Endothelial cell (in vitro differentiated cells): ENCODE results near the gene KRTAP6-3. TPM values are rescaled to one million over a fixed set of nuclear protein-coding genes. Genes with fewer than 3 reads are reported as not detected.

Experiments
- DNase-seq: peaks from one replicate; pipeline ENCODE4 v3.0.0; 2021; ENCODE audit warnings: low spot score
- H3K27ac Mint-ChIP-seq: one replicate; pipeline ENCODE4 v1.8.0; 2021; ENCODE audit warnings: mixed read lengths, inconsistent platforms; ENCODE audit not compliant: unreplicated experiment
- H3K27me3 Mint-ChIP-seq: one replicate; pipeline ENCODE4 v1.8.0; 2021; ENCODE audit warnings: mild to moderate bottlenecking, moderate library complexity, mixed read lengths, inconsistent platforms; ENCODE audit not compliant: unreplicated experiment
- H3K36me3 Mint-ChIP-seq: one replicate; pipeline ENCODE4 v1.8.0; 2021; ENCODE audit warnings: mild to moderate bottlenecking, low read depth, mixed read lengths, inconsistent platforms; ENCODE audit not compliant: unreplicated experiment
- H3K4me1 Mint-ChIP-seq: one replicate; pipeline ENCODE4 v1.8.0; 2021; ENCODE audit warnings: mild to moderate bottlenecking, mixed read lengths, inconsistent platforms; ENCODE audit not compliant: unreplicated experiment
- H3K4me3 Mint-ChIP-seq: one replicate; pipeline ENCODE4 v1.8.0; 2021; ENCODE audit warnings: mild to moderate bottlenecking, mixed read lengths, inconsistent platforms; ENCODE audit not compliant: unreplicated experiment
- H3K9me3 Mint-ChIP-seq: one replicate; pipeline ENCODE4 v1.8.0; 2021; ENCODE audit warnings: mixed read lengths, inconsistent platforms; ENCODE audit not compliant: unreplicated experiment
- total RNA-seq: library from RNA; stranded (reverse); fragmentation: NEBNext Ultra II Directional; extraction: Animal tissue kit (Norgen Biotek cat#: 25700); gene quantifications from one replicate; pipeline ENCODE4 v1.2.1, GENCODE V29; 2021; ENCODE audit not compliant: unreplicated experiment
- TF ChIP-seq, protein P1 (sequence below): fragments of 200-600 bp; sonication (generic); IDR thresholded peaks from one replicate; pipeline ENCODE4 v1.5.0; 2021; ENCODE audit warnings: antibody characterized with exemption; ENCODE audit not compliant: unreplicated experiment

KRTAP6-3 gene
- total RNA-seq, 1 donor from 2014 or later, result not detected

DNA sequence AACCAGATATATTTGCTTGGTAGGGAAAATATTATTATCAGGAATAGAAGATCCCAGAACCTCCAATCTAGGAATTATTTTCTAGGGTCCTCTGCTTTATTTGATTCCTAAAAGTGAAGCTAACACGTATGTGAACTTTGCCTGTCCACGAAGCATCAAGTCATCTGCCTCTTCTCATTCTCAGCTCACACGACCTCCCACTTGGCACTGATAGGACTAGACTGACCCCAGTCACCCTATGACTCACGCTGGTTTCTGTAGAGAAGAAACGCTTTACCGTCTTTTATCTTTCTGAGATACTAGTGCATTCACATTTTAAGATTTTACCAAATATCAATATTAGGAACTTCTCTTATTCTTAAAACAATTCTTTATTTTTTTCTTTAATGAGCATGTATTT is 29.2 kb upstream of the KRTAP6-3 start:
- Mint-ChIP-seq H3K4me3 (no peak overlapping the region), H3K27me3 (peaks cover 2% of the 10 kb centered on the region), H3K4me1 (peaks cover 7% of the 10 kb centered on the region), H3K27ac (no peak overlapping the region), H3K36me3 (no peaks in the 10 kb centered on the region), H3K9me3 (no peaks in the 10 kb centered on the region)
- TF ChIP-seq, protein P1, sequence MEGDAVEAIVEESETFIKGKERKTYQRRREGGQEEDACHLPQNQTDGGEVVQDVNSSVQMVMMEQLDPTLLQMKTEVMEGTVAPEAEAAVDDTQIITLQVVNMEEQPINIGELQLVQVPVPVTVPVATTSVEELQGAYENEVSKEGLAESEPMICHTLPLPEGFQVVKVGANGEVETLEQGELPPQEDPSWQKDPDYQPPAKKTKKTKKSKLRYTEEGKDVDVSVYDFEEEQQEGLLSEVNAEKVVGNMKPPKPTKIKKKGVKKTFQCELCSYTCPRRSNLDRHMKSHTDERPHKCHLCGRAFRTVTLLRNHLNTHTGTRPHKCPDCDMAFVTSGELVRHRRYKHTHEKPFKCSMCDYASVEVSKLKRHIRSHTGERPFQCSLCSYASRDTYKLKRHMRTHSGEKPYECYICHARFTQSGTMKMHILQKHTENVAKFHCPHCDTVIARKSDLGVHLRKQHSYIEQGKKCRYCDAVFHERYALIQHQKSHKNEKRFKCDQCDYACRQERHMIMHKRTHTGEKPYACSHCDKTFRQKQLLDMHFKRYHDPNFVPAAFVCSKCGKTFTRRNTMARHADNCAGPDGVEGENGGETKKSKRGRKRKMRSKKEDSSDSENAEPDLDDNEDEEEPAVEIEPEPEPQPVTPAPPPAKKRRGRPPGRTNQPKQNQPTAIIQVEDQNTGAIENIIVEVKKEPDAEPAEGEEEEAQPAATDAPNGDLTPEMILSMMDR, result no peak
- no peak for DNase-seq

DNA sequence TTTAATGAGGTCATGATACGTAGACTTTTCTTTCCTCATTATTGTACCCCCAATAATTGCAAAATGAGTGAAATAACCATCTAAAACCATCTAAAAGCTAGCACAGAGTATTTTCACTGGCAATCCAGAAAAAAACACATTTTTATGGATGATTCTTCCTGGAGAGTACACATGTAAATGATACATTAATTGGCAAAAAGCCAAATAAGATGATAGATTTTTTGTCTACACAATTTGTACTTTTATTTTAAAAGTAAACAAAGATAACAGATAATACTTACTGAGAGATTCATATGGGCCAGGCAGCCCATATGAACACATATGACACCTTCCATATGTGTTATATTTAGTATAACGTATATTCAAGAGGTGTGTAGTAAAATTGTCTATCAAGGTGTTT is 28.6 kb upstream of the KRTAP6-3 start:
- H3K27me3 Mint-ChIP-seq, result peaks cover 2% of the 10 kb centered on the region
- H3K27ac Mint-ChIP-seq, result no peak overlapping the region
- DNase-seq, result no peak
- peaks cover 7% of the 10 kb centered on the region for H3K4me1 Mint-ChIP-seq
- no peaks in the 10 kb centered on the region for H3K9me3 Mint-ChIP-seq
- H3K4me3 Mint-ChIP-seq, result no peak overlapping the region
- no peaks in the 10 kb centered on the region for H3K36me3 Mint-ChIP-seq
- TF ChIP-seq, protein P1, result no peak

DNA sequence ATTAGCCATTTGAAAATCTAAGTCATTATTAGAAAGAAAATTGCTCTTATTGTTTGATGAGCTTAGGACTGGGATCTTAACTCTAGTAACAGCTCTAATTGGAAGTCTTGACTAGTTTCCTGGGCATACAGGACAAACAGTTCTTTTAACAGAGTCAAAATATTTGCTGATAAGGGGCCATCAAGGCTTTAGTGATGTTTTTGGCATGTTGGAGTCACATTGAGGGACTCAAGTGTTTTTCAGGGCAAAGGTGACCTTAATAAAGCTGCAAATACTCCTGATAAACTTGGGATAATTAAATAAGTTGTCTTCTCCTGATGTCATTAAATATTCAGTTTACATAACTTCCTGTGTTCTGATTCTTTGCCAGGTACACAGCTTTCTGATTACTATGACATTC is 24.6 kb upstream of the KRTAP6-3 start:
- no peak overlapping the region for H3K4me3 Mint-ChIP-seq
- H3K27ac Mint-ChIP-seq, result no peak overlapping the region
- H3K9me3 Mint-ChIP-seq, result no peaks in the 10 kb centered on the region
- H3K36me3 Mint-ChIP-seq, result no peaks in the 10 kb centered on the region
- TF ChIP-seq, protein P1, result no peak
- H3K27me3 Mint-ChIP-seq, result no peaks in the 10 kb centered on the region
- no peaks in the 10 kb centered on the region for H3K4me1 Mint-ChIP-seq
- no peak for DNase-seq

DNA sequence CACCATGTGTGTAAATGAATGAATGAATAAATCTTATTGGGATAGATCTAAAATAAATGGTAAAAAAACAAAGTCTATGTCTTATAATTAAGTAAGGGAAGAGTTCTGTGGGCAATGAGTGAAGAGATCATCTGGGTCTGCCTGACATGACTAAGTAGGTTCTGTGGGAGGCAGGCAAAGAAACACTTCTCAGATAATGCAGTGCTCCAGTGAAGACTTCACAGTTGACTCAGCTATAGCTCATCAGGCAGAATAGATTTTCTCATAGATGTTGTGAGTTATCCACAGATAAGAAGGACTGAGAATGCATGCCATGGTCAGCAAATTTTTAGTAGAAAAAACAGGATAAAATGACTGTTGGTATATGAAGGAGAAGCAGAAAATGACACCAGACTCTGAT is 14.5 kb upstream of the KRTAP6-3 start:
- no peak for DNase-seq
- Mint-ChIP-seq H3K27ac (no peak overlapping the region), H3K36me3 (no peaks in the 10 kb centered on the region), H3K9me3 (no peaks in the 10 kb centered on the region), H3K4me3 (no peak overlapping the region), H3K4me1 (peaks cover 8% of the 10 kb centered on the region), H3K27me3 (no peaks in the 10 kb centered on the region)
- TF ChIP-seq, protein P1, result no peak

DNA sequence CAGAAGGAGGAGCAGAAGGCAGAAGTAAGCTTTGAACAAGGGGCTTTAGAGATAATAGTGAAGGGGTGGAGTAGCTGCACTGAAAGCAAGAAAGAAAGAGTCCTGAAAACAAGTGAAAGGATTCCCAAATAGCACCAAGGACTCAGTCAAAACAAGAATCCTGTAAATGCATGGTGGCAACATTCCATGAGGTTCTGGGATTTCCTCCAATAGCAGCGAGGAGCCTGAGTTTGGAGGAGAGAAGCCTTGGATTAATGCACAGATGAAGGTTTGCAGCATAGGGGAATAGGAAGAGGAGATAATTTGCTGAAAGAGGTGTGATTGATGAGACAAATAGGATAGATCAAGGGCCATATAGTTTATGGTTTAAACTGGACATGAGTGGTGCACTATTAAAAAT is 12.9 kb upstream of the KRTAP6-3 start:
- H3K27ac Mint-ChIP-seq, result no peak overlapping the region
- no peaks in the 10 kb centered on the region for H3K9me3 Mint-ChIP-seq
- DNase-seq, result no peak
- no peaks in the 10 kb centered on the region for H3K36me3 Mint-ChIP-seq
- no peak overlapping the region for H3K4me3 Mint-ChIP-seq
- H3K27me3 Mint-ChIP-seq, result no peaks in the 10 kb centered on the region
- H3K4me1 Mint-ChIP-seq, result peaks cover 8% of the 10 kb centered on the region
- TF ChIP-seq, protein P1, result no peak
